Measurements from ENCODE around the gene PNPLA1.

Gene PNPLA1

DNA sequence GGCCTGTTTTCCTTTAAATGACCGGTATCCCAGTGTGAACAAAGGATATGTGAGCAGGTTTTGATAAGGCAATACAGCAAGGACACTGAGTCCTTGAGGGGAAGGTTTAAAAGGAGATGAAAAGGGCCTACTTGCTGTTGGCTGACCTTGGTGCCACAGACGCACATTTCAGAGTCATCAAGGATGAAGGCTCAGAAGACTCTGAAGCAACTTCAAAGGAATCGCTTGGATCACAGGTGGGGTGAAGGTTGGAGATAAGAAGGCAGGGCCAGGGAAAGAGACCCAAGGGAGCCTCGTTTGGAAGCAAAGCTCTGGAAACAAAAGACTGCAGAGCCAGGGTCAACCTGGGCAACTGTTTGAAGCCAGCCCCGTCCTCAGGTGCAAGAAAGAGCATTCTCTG, 30.1 kb upstream of the PNPLA1 start:
- DNase-seq (ENCODE audit: low spot score), result no peak
- TF ChIP-seq CTCF (IDR thresholded peaks at IDR 0.05), result no peak
- Histone ChIP-seq H3K27ac (no peak overlapping the region), H3K4me3 (no peak overlapping the region)

DNA sequence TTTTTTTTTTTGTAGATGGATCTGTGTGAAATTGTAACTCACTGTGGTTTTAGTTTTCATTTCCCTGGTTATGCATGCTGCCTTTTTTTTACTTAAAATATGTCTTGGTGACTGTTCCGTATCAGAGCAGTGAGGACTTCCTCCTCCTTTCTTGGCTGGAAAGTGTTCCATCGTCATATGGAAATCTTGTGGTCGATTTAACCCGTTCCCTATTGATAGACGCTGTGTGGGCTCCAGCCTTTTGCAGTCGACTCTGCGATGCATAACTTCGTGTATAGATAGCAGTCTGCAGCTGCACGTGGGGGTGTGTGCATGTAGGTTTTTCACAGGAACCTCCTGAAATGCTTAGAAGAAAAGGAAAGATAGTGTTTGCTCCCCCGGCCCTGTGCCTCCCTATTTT, 28.1 kb upstream of the PNPLA1 start:
- Histone ChIP-seq H3K27ac (no peak overlapping the region), H3K4me3 (no peak overlapping the region)
- no peak for TF ChIP-seq CTCF (IDR thresholded peaks at IDR 0.05)
- DNase-seq (ENCODE audit: low spot score), result no peak

DNA sequence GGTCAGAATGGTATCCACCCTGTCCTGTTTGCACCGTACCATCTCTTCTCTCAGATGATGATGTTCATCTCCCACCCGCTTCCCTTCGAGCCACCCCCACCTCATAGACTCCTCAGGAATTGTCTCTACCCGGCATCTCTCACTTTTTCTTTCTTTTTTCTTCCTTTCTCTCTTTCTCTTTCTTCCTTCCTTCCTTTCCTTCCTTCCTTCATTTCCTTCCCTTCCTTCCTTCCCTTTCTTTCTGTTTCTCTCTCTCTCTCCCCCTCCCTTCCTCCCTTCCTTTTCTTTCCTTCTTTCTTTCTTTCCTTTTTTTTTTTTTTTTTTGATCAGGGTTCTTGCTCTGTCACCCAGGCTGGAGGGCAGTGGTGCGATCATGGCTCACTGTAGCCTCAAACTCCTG, 27.7 kb upstream of the PNPLA1 start:
- no peak for TF ChIP-seq CTCF (IDR thresholded peaks at IDR 0.05)
- DNase-seq (ENCODE audit: low spot score), result no peak
- H3K27ac ChIP-seq, result no peak overlapping the region
- H3K4me3 ChIP-seq, result no peak overlapping the region

GRCh38 chr6:36242626-36243025, 27.2 kb upstream of the PNPLA1 start:
- H3K27ac ChIP-seq, result no peak overlapping the region
- no peak for TF ChIP-seq CTCF (IDR thresholded peaks at IDR 0.05)
- DNase-seq (ENCODE audit: low spot score), result no peak
- H3K4me3 ChIP-seq, result no peak overlapping the region

DNA sequence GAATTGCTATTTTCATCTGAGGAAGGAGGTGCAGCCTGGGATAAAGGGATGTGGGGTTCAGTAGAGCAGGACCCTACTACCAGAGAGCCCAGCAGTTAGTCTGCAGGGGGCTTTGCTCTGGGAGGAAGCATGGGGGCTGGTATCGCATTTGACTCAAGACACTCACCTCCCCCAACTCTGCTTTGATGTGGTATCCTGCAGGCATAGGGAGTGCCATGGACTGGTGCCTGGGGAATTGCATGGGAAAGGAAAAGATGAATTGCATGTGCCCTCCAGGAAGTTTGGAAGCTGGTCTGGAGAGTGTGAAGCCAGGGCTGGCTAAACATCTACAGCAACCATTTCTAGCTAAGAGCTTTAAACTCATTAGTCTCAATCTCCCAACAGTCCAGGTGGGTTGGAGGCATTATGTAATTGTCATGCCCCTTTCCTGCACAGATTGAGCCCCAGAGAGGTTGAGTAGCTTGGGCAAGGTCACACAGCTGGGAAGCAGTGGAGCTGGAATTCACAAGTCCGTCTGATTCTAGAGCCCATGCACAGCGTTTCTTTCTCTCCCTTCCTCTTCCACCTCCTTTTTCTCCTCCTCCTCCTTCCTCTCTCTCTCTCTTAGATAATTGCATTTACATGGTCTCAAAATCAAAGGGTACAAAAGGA, 26.2 kb upstream of the PNPLA1 start:
- Histone ChIP-seq H3K4me3 (no peak overlapping the region), H3K27ac (no peak overlapping the region)
- DNase-seq (ENCODE audit: low spot score), result no peak
- no peak for TF ChIP-seq CTCF (IDR thresholded peaks at IDR 0.05)

GRCh38 chr6:36244641-36245280, 25.1 kb upstream of the PNPLA1 start:
- no peak for TF ChIP-seq CTCF (IDR thresholded peaks at IDR 0.05)
- Histone ChIP-seq H3K27ac (no peak overlapping the region), H3K4me3 (no peak overlapping the region)
- no peak for DNase-seq (ENCODE audit: low spot score)

DNA sequence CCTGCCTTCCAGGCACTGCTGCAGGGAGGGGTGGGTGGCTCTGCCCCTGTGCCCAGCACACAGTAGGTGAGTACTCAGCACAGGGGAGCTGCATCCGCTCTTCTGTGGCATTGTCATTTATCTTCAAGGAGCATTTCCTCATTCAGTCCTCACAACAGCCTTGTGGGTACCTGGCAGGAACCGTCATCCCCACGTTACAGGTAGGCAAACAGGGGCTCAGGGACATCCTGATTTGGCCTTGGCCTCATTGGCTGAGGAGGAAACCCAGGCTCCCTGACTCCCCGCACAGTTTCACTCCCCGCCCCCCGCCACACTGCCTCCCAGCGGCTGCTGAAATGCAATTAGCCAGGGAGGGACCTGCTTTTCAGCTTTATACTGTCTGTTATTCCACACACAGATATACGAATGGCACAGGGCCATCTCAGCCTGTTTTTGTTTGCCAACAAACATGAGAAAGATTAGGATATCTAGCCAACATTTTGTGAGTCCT, 24.2 kb upstream of the PNPLA1 start:
- Histone ChIP-seq H3K4me3 (no peak overlapping the region), H3K27ac (no peak overlapping the region)
- no peak for DNase-seq (ENCODE audit: low spot score)
- TF ChIP-seq CTCF (IDR thresholded peaks at IDR 0.05), result no peak

All from coronary artery (tissue), 2 donors.